Posterior cingulate gyrus (tissue), 11 donors: Measurements from ENCODE around the gene ARNT2.

ENCODE experiments used
- DNase-seq, 10 donors: peaks; one replicate each; pipeline versions ENCODE4 v3.0.0 to v3.0.0-alpha.2; 2020 to 2021; ENCODE audit warnings: mixed read lengths in 3 of 10
- intact Hi-C: fragments of 100-400 bp; cut with DNase I; formaldehyde crosslinking; loops from one replicate; pipeline ENCODE4 v1.15.1; 2023

The ARNT2 gene

DNA sequence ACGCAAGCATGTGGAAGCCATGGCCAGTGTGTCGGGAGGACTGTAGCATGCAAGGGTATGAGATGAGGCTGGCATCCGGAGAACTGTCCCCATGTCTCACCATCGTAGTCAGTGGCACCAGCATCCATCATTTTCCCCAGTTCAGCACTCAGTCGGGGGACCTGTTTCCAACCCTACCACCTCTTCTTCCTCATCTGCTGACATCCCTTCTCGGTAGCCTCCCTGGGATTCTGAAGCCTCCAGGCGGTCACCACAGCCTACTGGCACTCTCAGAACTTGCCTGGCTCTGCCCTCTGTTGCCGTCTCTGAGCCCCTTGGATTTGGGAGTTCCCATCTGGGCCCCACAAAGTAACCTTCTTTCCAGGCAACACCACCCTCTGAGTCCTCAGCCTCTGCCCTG is 159.9 kb downstream of the ARNT2 start:
- intact Hi-C loops, result no loop called here
- DNase-seq, result peak in 1 of 10 donors; percentile 49

DNA sequence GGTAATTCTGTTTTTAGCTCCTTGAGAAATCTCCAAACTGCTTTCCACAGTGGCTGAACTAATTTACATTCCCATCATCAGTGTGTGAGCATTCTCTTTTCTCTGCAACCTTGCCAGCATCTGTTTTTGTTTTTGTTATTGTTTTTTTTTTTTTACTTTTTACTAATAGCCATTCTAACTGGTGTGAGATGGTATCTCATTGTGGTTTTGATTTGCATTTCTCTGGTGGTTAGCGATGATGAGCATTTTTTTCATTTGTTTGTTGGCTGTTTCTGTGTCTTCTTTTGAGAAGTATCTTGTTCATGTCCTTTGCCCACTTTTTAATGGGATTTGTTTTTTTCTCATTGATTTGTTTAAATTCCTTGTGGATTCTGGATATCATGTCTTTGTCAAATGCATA is 161.2 kb downstream of the ARNT2 start:
- intact Hi-C loops, result loop anchor here (5.0 kb wide), 2 partner anchors 108 to 407 kb away; no protein-coding TSS in a partner anchor
- DNase-seq, result no peak

DNA sequence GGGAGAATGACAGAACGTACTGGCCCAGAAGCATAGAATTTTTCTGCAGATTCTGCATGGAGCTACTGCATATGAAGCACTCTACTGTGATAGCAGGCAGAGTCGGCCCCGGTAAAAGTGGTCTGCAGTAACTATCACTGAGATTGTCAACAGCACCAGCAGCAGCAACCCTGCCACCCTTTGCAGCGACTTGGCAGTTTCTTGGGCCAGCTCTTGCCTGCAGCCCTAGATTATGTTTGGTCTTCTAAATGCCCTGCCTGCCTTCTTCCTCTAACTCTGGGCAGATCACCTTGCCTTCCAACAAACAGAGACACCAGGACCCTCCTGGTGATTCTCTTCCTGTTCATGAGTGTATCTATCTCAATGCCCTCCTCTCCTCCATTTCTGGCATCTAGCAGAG is 161.8 kb downstream of the ARNT2 start:
- intact Hi-C loops, result loop anchor here (2.0 to 5.0 kb wide), 3 partner anchors 109 to 406 kb away; no protein-coding TSS in a partner anchor
- DNase-seq, result peak in 1 of 10 donors; percentile 41

DNA sequence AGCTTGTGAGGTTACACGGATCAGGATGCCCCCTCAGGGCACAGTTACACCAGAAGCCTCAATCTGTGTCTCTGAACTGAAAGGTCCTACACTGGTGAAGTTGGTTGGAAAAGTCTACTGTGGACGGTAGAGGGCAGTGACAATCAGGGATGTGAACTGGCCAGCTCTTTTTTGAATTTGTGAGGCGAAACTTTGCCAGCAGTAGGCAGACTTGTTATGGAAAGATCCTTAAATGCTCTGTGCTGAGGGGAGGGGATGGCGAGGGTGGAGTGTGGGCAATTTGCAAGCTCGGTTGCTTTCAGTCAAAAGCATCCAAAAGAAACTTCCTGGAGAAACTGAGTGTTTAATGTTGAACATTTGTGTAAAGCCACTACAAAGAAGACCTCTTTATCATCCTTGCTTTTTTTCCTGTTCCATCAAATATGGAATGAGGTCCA is 163.6 kb downstream of the ARNT2 start:
- intact Hi-C loops, result loop anchor here (2.0 to 5.0 kb wide), 3 partner anchors 110 to 405 kb away; no protein-coding TSS in a partner anchor
- peak; percentile 27 to 94 (median 50) for DNase-seq

DNA sequence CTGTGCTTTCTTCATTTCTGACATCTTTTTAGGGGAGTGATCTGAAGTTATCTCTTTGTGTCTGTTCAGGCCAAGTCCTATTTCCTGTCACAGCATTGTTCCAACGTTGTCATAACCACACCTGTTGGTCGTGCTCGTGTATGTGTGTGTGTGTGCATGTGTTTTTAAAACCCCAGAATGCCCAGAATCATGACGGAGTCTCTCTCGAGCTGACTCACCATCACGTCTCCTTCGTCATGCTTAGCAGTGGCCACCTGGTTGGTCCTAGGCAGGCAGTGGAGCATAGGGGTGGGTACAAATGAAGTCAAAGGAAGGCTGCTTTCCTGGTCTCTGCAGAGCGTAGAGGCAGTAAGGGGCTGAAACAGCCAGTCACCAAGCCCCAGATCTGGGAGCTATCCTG is 164.1 kb downstream of the ARNT2 start:
- intact Hi-C loops, result loop anchor here (5.0 kb wide), 2 partner anchors 111 to 404 kb away; no protein-coding TSS in a partner anchor
- peak in 1 of 10 donors; percentile 55 for DNase-seq

DNA sequence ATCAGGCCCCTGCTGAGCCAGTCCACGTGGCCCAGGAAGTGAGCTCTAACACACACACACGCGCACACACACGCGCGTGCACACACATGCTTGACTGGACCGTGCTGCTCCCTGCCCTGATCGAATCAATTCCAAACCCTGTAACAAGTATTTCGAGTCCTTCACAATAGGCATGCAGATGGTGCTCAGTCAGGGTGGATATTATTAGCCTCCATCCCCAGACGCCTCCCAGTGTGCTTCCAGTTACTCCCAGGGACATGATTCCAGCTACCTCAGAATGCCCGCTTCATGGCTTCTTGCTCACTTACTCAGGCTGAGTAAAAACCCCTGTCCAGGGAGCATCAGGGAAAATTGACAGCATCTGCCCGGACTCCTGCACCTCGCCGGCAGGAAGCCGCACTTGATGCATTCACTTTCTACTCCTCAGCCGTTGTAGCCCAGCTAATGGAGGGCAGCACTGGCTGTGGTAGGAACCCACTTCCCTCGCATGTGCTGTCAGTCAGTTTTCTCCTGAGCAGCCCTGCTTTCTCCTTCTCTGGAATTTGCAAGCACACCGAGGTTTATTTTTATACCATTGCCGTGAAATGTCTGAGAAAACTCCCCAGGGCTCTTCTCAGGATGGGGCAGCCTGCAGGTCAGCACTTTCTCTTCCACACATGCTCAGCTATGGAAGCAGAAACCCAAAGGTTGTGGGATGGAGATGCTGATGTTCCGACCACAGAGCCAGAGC is 164.9 kb downstream of the ARNT2 start:
- peak in 1 of 10 donors; percentile 62 for DNase-seq
- intact Hi-C loops, result loop anchor here (5.0 kb wide), 2 partner anchors 112 to 403 kb away; no protein-coding TSS in a partner anchor

DNA sequence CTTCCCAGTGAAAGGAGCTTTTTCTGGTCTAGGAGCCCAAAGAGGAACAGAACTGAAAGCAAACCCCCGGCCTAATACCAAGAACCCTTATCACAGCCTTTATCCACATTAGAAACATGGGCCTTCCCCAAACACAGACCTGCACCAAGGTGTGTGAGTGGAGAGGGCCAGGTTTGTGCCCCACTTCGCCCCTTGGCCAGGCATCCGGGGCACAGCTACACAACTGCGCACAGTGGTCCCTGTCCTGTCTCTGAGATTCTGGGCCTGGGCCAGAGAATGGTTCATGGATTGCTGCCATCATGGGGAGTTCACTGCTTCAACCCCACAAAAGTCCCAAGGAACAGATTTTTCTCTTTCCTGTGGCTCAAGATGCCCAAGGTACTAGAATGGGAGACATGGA is 165.5 kb downstream of the ARNT2 start:
- peak in 1 of 10 donors; percentile 61 for DNase-seq
- intact Hi-C loops, result loop anchor here (5.0 kb wide), 2 partner anchors 112 to 403 kb away; no protein-coding TSS in a partner anchor

DNA sequence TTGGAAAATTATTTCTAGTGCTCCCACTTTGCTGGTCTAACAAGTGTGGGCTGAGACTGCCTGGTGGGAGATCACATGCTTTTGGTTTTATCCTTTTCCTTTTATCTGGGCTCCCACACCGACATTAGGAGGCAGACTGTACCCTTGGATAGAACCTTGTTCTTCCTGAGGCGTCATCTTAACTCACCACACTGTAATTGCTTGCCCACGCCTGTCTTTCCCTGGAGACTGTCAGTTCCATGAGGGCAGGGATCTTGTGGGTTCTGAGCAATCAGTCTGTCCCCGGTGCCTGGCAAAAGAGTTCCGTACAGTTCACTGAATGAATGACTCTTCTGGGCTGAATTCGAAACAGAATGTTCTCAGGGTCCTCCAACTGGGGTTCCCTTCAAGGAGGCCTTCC is 166.4 kb downstream of the ARNT2 start:
- peak in 1 of 10 donors; percentile 11 for DNase-seq
- intact Hi-C loops, result no loop called here

DNA sequence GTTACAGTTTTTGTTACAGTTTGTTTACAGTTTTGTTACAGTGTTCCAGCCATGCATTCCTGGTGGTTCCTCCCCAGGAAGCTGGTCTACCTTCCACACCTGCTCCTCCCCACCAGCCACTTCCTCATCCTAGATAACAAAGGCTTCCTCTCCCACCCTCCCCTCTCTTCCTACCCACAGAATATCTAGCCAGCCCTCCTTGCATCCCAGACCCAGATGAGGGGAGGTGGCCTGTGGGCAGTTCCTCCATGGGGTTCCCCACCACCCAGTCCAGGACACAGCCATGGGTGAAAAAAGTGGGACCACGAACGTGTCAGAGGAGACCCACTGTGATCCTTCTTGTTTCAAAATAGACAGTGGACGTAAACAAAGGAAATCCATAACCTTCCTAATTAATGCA is 168.2 kb downstream of the ARNT2 start:
- DNase-seq, result peak in 1 of 10 donors; percentile 54
- intact Hi-C loops, result no loop called here

DNA sequence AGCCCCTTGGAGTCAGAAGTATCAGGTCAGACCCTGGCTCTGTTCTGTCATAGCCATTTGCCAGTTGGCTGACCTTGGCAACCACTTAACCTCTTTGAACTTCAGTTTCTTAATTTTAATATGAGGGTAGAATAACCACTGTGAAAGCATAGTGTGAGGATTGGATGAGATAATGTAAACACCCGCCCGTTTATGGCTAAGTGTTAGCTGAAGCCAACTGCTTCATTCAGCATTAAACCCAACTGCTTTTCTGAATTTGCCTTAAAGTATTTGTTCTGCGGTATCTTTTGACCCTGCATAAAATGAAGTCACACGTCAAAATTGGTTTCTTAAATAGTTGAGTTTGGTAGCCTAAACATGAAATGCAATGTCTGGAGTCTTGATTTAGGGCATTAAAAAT is 169.4 kb downstream of the ARNT2 start:
- no peak for DNase-seq
- intact Hi-C loops, result no loop called here

DNA sequence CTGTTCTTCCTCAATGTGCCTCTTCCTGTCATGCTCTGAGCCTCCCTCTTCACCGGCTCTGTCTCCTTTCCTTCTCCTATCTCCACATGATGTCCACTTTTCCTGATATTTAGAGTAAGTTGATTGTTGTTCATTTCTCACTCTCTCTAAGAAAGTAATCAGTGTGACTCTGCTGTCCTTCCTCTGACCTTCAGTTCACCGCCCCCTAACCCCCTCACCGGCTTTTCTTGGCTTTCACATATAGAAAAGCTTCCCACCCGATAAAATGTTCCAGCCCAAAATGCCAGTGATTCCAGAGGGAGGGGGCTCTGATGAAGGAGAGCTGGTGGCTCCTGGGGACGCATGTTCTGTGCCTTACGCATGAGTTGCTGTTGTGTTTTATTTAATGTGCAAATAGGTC is 170.4 kb downstream of the ARNT2 start:
- intact Hi-C loops, result no loop called here
- peak in 1 of 10 donors; percentile 21 for DNase-seq

DNA sequence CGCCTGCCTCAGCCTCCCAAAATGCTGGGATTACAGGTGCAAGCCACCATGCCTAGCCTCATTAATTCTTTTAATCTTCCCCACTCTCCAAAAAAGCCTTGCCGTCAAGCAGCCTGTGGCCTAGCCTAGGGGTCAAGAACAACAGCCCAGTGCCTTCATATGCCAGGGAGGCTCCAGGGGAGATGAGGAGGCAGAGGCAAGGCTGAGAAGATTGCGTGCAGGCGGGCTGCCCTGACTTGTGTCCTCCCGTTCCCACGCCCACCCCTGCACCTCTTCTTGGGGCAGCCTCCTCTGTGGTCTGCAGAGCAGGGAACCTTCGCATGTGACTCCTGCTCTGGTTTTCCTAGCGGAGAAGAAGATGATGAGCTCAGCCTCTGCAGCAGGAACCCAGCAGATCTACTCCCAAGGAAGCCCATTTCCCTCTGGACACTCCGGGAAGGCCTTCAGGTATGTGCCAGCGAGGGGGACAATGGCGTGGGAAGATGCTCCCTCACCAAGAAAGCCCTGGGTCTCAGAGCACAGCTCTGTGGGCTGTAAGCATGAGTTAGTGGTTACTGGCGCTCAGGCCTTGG is 172.4 kb downstream of the ARNT2 start:
- intact Hi-C loops, result no loop called here
- no peak for DNase-seq

DNA sequence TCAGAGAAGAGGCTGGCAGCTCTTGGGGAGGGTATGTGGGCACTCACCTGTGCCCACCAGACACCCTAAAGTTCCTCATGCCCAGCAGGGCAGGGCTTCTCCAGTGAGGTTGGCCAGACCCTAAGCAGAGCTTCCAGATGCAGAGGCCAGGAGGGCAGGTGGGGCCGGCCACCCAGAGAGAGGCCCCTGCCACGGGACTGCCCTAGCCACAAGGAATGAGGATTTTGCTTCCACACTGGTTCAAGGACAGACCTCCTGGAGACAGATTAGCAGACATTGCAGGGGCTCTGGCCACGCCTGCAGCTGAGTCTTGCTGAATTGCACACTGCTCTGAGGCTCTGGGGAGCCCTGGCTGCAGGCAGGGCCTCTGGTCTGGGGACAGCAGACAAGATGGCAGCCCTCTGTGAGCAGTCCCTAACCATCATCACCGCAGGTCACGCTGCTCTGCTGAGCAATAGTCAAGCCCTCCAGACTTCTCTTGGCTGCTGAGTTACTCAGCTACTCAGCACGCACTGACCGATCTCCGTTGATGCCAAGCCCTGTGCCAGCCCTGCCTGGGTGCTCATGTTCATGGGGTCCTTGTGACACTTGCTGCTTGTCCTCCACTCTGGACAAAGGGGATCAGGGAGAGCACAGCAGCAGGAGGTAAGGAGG is 173.5 kb downstream of the ARNT2 start:
- intact Hi-C loops, result no loop called here
- peak in 1 of 10 donors; percentile 62 for DNase-seq

DNA sequence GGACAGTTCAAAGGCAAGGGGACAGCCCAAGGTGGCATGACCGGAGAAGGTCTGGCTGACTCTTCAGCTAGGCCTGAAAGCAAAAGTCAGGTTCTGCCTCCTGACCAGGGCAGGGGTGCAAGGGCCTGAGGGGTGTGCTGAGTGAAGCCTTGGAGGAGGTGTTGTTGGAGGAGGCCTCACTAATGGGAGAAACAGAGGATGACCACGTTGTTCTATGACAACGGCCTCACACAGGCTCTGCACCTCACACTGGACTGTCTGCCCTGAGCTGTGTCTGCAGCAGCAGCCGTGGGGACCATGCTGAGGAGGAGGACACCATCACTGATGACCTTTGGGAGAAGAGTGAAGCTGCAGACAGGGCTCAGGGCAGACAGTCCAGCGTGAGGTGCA is 174.0 kb downstream of the ARNT2 start:
- DNase-seq, result peak in 1 of 10 donors; percentile 55
- intact Hi-C loops, result no loop called here

DNA sequence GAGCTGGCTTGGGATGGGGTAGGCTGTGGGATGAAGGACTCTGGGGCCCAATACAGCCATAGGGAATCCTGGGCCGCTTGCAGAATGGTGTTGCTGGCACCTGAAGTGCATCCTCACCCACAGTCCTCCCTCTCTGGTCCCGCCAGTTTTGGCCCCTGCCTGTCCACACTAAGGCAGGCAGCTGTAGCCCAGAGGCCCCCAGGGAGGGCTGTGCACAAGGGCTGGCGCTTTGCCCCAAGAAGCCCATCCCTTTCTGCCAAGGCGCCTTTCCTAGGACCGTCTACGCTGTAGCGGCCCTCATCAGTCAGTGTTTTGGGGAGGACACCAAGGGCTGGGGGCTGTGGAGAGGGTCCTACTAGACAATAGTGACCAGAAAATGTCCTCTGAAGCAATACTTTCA is 174.7 kb downstream of the ARNT2 start:
- DNase-seq, result peak in 2 of 10 donors; percentile 25 to 42
- intact Hi-C loops, result no loop called here

DNA sequence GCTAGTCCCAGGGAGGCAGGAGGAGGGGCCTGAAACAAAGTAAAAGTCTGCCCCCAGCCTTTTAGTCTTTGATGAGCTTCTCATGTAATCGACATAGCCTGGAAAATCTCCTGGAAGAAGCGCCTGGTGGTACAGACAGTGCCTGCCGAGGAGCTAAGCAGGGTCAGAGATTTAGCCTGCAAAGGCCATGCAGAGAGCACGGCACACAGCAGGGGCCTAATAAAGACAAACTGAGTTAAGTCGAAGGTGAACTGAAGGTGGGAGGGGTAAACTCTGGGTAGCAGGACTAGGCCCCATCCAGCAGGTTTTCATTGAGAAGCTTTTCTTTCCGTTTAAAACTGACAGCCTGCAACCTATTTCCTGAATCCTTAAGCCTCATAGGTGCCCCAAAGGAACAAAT is 175.4 kb downstream of the ARNT2 start:
- intact Hi-C loops, result no loop called here
- no peak for DNase-seq

DNA sequence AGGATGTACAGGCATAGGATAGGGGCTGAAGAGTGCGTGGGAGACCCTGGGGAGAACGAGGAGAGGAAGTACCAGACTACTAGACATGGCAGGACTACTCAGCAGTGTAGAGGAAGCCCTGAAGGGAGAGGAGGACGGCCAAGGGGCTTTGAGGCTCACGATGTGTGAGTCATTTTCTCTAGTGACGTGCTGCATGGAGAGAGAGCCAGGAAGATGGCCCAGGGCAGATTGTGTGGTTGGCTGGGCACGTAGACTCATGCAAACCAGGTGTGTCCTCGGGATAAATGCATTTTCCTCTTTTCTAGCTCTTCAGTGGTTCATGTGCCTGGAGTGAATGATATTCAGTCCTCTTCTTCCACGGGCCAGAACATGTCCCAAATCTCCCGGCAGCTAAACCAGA is 175.9 kb downstream of the ARNT2 start:
- intact Hi-C loops, result no loop called here
- DNase-seq, result no peak

DNA sequence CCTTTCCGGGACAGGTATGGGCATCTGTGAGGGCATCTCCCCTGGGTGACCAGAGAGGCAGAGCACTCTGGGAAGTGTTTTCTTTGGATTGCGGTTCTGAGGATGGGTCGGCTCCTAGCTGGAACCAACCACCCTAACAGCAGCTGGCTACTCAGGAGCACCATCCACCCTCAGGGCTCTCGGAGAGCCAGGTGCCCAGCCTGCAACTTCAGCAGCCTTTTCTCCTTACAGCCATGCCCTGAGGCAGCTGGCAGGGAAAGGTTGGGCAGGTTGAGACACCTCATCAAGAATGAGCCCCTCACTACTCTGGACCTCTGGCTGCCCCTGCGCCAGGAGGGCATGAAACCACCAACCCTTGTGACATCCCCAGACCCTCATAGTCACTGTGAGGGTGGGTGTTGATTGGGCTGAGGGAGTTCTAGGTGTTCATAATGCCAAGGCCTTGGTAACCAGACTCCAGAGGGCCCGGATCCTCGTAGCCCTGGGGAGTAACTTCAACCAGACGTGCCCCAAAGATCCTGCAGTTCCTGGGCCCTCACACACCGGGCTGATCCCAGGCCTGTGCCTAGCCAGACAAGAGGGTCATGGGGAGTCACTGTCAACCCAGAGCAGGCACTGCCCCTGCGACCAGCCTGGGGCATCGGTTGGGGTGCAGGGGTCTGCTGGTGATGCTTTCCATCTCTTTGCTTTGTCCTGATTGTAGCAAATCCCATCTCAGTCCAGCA is 176.5 kb downstream of the ARNT2 start:
- no peak for DNase-seq
- intact Hi-C loops, result no loop called here

DNA sequence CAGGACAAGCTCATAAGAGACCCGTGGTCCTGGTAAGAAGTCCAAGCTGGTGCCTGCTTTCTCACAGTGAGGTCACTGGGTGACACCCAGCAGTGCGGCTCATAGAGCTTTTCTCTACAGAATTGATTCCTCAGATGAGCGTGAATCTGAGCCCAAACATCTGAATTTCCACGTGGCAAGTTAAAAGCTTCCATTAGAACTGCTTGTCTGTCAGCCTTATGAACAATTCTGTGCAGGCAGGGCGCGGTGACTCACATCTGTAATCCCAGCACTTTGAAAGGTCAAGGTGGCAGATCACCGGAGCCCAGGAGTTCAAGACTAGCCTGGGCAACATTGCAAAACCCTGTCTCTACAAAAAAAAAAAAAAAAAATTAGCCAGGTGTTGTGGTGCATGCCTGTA is 177.8 kb downstream of the ARNT2 start:
- no peak for DNase-seq
- intact Hi-C loops, result no loop called here

DNA sequence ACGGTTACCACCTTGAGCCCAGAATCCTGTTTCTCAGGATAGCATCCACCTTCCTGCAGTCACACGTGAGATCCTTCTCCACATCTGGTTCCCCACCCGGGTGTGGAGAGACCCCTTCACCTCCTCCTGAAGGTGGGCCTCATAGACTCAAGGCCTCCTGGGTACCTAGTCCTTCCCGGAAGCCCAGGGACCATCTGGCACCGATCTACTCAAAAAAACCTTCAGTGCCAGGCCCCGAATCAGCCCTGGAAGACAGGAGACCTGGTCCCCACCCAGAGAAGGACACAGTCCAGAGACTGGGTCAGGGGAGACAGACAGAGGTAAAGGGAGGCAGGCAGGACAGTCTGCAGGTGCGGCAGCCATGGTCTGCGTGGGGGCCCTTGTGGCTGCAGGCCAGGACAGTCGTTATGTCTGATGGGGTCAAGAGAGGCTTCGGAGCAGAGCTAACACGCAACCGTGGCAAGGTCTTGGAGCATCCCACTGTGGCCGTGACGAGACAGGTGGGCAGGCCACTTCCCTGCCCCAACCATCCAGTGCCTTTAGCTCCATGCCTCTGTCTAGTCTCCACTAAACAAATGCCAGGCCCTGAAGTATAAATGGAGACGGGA is 178.7 kb downstream of the ARNT2 start:
- intact Hi-C loops, result no loop called here

More for the DNA sequence above, 178.7 kb downstream of the ARNT2 start:
- no peak for DNase-seq
